GM18870 (cell line): ENCODE results near the gene SLC8B1.

Experiments
- ATAC-seq: cut with Tn5 transposase; IDR thresholded peaks from one replicate; pipeline ENCODE4 v1.9.1; 2021; ENCODE audit warnings: moderate library complexity; ENCODE audit not compliant: unreplicated experiment

The SLC8B1 gene

GRCh38 chr12:113334786-113335539 lies at the start of gene SLC8B1:
SLC8B1 (minus strand) TSS chr12:113335109; CDS start chr12:113332878, 2,231 bp downstream.
- no peak for ATAC-seq

GRCh38 chr12:113382206-113382605 lies 47.3 kb upstream of the SLC8B1 start:
- ATAC-seq, result no peak

GRCh38 chr12:113381220-113381619 lies 46.3 kb upstream of the SLC8B1 start:
- no peak for ATAC-seq

GRCh38 chr12:113378291-113378690 lies 43.4 kb upstream of the SLC8B1 start:
- no peak for ATAC-seq

GRCh38 chr12:113374823-113375428 lies 40.0 kb upstream of the SLC8B1 start:
- ATAC-seq, result no peak

- no peak for ATAC-seq
Observed at GRCh38 chr12:113373969-113374368, 39.1 kb upstream of the SLC8B1 start.

- no peak for ATAC-seq
Observed at GRCh38 chr12:113373440-113373839, 38.5 kb upstream of the SLC8B1 start.

- ATAC-seq, result no peak
Observed at GRCh38 chr12:113372371-113372770, 37.5 kb upstream of the SLC8B1 start.

GRCh38 chr12:113371808-113372207 lies 36.9 kb upstream of the SLC8B1 start:
- no peak for ATAC-seq

- no peak for ATAC-seq
Observed at GRCh38 chr12:113370923-113371682, 36.2 kb upstream of the SLC8B1 start.

- ATAC-seq, result no peak
Observed at GRCh38 chr12:113369391-113369985, 34.6 kb upstream of the SLC8B1 start.

- ATAC-seq, result no peak
Observed at GRCh38 chr12:113368331-113368730, 33.4 kb upstream of the SLC8B1 start.

GRCh38 chr12:113366827-113367226 lies 31.9 kb upstream of the SLC8B1 start:
- ATAC-seq, result no peak

- no peak for ATAC-seq
Observed at GRCh38 chr12:113365639-113366395, 30.9 kb upstream of the SLC8B1 start.

- ATAC-seq, result no peak
Observed at GRCh38 chr12:113364698-113365097, 29.8 kb upstream of the SLC8B1 start.

- ATAC-seq, result no peak
Observed at GRCh38 chr12:113361574-113362370, 26.9 kb upstream of the SLC8B1 start.

GRCh38 chr12:113359939-113360748 lies 25.2 kb upstream of the SLC8B1 start:
- no peak for ATAC-seq

- ATAC-seq, result no peak
Observed at GRCh38 chr12:113359133-113359938, 24.4 kb upstream of the SLC8B1 start.
